ENCODE data around the gene TMIGD3.

Gene TMIGD3

DNA sequence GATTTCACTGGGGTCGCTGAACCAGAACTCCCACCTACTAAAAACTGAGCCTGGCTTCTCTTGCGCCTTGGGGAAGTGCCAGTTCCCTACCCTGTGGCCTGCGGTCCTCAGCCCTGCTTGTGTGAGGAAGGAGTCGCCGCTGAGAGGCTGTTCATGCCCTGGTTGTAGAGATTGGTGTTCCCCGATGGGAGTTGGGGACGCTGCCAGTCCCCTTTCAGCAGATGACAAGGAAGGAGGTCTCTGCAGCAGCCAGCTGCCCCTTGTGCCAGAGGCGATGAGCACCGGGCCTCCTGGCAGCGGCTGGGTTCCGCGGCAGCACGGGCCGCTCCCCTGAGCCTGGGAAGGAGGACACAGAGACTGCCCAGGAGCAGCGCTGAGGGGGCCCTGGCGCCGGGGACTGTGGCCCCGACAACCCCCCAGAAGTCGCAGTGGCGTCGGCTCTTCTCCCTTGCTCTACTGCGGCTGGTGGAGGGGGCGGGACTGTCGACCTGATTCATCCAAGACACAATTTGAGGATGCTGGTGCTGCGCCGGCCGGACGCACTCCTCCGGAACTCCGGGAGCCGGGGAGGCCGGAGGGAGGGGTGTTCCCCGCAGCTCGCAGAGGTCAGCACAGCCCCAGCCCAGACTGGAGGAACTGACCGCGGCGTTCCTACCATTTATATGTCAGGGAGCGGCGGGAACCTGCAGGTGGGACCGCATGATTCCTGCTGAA, 12.0 kb upstream of the TMIGD3 start:
- DNase-seq (ENCODE audit: insufficient read length, low spot score), result no peak
- TF ChIP-seq, protein P1, sequence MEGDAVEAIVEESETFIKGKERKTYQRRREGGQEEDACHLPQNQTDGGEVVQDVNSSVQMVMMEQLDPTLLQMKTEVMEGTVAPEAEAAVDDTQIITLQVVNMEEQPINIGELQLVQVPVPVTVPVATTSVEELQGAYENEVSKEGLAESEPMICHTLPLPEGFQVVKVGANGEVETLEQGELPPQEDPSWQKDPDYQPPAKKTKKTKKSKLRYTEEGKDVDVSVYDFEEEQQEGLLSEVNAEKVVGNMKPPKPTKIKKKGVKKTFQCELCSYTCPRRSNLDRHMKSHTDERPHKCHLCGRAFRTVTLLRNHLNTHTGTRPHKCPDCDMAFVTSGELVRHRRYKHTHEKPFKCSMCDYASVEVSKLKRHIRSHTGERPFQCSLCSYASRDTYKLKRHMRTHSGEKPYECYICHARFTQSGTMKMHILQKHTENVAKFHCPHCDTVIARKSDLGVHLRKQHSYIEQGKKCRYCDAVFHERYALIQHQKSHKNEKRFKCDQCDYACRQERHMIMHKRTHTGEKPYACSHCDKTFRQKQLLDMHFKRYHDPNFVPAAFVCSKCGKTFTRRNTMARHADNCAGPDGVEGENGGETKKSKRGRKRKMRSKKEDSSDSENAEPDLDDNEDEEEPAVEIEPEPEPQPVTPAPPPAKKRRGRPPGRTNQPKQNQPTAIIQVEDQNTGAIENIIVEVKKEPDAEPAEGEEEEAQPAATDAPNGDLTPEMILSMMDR (IDR thresholded peaks at IDR 0.05; ENCODE audit: insufficient read depth, missing control alignments), result no peak
- FAIRE-seq, result no peak

DNA sequence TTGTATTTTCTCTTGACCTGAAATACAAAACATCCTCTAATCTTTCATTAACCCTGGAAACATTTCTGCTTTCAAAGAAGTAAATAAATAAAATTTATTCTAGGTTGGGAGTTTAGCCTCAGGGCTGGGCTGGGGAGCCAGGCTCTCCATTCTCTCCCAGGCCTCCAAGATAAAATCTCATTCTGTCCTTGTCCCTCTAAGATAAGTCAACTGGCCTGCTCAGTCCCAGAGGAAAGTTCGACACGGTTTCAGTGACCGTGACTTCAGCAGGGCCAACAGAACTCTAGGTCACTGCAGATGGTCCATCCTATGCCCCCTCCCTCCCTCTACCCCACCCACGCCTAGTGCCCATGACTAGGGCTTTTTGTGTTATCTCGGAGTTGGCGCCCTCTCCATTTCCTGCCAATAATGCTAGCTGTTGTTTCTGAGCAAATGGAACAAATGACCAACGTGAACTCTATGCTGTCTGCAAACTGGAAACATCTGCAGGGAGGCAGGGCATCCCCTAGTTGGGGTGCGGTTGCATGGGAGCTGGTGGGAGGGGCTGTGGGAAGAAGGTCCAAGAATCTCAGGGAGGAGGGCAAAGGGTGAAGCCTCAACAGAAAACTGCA, 10.1 kb upstream of the TMIGD3 start:
- FAIRE-seq (no peak), DNase-seq (ENCODE audit: insufficient read length, low spot score) (no peak)
- TF ChIP-seq, protein P1 (IDR thresholded peaks at IDR 0.05; ENCODE audit: insufficient read depth, missing control alignments), result no peak

DNA sequence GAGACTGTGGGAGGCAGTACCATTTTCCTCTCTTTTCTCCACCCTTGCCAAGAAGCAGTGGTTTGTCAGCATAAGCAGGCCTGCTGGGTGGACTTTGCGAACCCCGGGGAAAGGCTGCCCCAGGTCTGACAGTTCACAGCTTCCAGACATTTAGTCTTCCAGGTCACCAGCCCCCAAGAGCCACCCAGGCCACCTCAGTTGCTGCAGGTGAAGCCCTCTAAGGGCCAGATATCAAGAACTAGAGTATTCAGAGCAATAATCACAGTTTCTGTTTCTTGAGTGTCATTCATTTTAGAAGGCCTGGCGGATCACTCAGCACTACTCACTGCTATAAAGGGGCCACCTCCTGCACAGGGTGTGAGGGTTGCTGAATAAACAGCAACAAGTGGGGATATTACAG, 9.5 kb upstream of the TMIGD3 start:
- DNase-seq (ENCODE audit: insufficient read length, low spot score) (no peak), FAIRE-seq (no peak)
- TF ChIP-seq, protein P1 (IDR thresholded peaks at IDR 0.05; ENCODE audit: insufficient read depth, missing control alignments), result no peak

DNA sequence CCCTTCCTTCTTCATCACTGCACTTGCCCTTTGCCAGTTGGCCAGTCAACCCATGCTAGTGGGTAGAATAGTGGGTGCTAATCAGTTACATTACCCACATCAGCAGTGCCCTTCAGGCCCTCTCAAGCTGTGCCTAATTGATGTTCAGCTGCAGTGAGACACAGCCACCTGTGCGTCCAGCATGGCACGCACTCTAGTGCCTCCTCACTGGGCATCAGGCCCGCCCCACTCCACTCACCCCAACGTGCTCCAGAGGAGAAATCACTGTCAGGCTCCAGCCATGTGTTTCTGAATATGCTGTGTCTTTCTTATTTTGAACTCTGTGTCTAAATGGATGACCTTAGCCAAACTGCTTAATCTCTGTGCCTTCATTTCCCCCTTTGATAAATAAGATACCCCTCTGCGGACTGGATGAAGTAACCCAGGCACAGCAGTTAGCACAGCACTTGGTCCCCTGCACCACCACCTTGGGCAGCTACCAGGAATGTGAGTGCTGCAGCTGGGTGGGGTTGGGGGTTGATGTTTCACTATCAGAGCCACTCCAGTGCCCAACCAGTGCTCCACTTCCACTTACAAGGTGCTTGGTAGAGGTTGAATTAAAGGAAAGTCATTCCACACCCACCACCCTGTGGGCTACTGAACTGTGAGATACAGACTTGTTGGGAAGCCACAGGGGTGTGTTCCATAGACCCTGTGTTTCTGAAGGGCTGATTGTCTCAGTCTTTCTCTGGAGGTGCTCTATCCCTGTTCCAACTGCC, 8.9 kb upstream of the TMIGD3 start:
- no peak for FAIRE-seq
- TF ChIP-seq, protein P1 (IDR thresholded peaks at IDR 0.05; ENCODE audit: insufficient read depth, missing control alignments), result no peak
- no peak for DNase-seq (ENCODE audit: insufficient read length, low spot score)

DNA sequence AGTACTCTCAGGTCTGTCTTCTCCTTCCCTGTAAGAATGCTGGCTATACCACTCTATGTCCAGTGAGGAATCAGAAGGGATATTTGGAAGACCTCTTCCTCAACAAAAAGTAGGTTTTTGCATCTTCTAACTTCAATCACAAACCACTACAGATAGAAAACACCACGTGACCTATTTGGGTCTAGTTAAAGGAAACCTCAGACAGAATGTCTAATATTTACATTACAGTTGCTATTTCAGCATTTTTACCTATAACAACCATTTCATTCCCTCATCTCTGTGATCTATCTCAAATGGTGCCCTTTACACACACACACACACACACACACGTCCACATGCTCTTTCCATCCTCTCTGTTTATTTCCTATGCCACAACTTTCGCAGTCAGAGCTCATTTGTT, 7.9 kb upstream of the TMIGD3 start:
- no peak for FAIRE-seq
- TF ChIP-seq, protein P1 (IDR thresholded peaks at IDR 0.05; ENCODE audit: insufficient read depth, missing control alignments), result no peak
- no peak for DNase-seq (ENCODE audit: insufficient read length, low spot score)

DNA sequence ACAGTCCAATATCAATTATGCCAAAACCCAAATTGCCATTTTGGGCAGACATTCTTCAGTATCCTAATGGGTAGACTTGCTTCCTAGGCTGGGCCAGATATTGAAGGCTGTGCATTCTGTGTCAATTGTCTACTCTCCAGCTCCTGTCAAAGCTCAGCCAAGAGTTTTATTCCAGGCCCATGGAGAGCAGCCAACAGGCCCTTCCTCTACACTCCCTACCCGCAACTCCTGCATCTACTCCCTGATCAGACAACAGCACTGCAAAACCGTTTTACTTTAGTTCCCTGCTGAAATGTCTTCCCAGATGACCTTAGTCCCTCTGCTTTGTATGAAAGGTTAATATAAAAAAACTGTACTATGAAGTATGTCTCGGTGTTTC, 6.6 kb upstream of the TMIGD3 start:
- no peak for DNase-seq (ENCODE audit: insufficient read length, low spot score)
- TF ChIP-seq, protein P1 (IDR thresholded peaks at IDR 0.05; ENCODE audit: insufficient read depth, missing control alignments), result no peak
- no peak for FAIRE-seq
